GM18873 (cell line): Measurements from ENCODE around the gene RBMXL2.

Experiments used
- ATAC-seq: cut with Tn5 transposase; IDR thresholded peaks from one replicate; pipeline ENCODE4 v1.9.1; 2021; ENCODE audit warnings: mild to moderate bottlenecking, moderate library complexity, moderate number of reproducible peaks; ENCODE audit not compliant: unreplicated experiment, low FRiP score

The RBMXL2 gene

DNA sequence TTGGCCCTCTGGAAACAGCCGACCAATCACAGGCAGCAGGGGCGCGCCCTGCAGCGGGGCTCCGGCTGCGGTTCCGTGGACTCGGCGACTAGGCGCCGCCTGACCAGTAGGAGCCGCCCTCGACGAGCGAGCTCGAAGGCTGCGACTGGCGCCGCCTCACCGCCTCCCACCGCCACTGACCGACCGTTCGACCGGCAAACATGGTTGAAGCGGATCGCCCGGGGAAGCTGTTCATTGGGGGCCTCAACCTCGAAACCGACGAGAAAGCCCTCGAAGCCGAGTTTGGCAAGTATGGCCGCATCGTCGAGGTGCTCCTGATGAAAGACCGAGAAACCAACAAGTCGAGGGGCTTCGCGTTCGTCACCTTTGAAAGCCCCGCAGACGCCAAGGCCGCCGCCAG, at the start of gene RBMXL2:
Gene RBMXL2 (plus strand): TSS at position 78 of the 400 bp plus-strand sequence. CDS start 123 bp downstream, at position 201.
- no peak for ATAC-seq

DNA sequence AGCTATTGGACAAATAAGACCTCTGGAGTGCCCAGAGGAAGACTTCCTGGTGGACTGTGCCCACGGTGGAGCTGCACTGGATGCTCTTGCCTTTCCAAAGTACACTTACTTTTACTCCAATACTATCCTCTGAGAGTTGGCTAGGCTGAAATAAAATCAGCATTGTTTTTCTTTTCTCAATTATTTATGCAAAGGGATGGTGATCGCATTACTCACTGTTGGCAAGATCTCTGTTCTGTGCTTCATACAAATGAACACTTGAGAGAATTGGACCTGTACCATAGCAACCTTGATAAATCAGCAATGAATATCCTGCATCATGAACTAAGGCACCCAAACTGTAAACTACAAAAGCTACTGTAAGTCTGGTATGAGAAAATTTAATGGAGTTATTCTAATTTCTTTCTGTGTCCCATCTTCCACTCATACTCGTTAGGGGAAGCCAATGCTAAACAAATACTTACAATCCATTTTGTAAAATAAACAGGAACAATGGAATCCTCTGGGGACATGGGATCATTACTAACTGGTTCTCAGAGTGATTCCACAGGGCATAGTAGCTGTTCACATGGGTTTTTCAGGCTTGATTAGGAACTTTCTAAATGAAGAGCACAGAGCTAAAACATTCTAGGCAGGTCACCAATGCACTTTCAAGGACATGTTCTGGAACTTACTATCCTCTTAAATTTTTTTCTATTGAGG, 42.2 kb upstream of the RBMXL2 start:
- no peak for ATAC-seq

DNA sequence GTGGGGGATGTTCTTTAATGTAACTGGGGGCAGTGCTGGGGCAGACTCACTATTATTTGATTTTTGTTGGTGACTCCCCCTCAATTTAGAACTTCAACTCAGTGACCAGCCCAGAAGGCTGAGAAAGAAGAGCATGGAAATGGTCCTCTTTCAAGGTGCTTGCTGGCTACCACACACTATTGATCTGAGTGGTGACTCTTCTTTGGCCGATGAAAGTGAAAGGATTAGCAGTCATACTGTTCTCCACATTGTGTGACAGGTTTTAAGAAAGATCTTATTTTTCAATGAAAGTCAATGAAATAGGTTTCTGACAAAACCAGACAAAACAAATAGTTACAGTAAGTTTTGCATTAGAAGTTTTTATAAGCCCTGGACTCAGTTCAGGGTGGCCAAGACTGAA, 38.6 kb upstream of the RBMXL2 start:
- ATAC-seq = no peak

DNA sequence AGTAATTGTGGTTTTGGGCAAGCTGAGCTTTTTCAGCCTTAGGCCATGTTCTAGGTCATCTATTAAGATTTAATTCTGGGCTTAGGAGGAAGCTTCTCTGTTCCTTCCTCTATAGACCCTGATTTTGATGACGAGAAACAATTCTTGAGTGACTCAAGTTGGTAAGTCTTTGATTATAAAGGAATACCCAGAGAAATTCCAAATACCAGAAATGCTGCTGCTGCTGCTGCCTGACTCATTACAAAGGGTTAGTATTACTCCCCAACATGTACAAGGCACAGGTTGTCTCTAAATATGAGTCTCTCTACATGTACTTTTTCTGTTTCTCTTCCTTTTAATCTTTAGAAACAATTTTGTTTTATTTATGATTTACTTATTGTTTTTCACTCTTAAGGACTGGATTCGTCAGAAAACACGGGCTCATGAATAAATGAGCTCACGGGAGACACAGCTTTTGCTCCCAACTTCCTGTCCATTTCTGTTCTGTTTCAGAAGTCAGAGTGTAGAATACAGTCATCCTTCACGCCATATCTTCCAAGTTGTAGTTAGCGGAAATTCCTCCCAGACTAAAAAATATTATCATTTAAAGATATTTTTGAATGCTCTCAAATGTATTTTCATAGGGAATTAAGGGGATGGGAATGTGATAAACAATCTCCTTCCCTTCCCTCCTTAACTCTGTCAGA, 31.8 kb upstream of the RBMXL2 start:
- no peak for ATAC-seq

DNA sequence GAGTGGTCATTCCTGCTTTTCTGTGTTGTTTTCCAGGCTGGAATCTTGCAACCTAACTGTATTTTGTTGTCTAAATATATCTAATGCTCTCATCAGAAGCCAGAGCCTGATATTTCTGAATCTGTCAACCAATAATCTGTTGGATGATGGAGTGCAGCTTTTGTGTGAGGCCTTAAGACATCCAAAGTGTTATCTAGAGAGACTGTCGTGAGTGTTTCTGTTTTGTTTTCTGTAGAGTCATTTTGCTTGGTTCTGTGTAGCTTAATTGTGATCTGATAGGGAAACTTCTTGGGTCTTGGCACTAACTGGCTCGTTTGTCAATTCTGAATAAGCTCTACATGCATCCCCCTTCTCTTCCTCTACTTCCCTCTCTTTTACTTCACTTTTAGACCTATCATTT, 31.2 kb upstream of the RBMXL2 start:
- no peak for ATAC-seq

DNA sequence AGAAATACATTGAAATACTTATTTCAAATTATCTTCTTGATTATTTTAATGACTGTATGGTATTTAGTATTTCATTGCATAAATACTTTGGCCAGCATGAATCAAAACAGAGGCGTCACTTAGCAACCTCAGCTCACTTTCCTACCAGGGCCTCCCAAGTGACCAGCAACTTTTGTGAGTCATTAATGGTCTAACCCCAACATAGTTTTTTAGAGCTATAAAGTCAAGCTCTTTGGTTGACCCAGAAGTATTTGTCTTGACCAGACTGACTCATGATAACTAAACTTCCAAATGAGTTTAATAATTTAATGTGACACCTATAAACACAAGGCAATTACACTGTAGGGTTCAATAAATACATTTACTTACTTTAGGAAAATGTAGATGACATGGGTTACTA, 27.9 kb upstream of the RBMXL2 start:
- no peak for ATAC-seq

DNA sequence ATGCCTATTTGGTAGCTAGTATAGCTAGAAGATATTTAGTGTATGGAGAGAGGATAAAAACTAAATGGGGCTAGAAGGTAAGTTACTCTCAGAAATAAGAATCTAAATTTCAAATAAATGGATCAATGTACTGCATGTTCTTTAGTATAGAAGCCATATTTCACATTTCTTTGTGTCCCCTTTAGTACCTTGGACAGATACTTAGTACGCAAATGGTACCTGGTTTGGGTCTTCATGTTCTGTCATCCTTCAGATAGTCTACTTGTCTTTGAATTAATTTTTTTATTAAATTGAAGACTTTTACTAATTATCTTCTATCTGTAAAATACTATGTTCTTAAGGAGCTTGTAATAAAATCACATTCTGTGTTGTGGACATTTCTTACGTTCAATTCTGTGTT, 26.3 kb upstream of the RBMXL2 start:
- no peak for ATAC-seq

DNA sequence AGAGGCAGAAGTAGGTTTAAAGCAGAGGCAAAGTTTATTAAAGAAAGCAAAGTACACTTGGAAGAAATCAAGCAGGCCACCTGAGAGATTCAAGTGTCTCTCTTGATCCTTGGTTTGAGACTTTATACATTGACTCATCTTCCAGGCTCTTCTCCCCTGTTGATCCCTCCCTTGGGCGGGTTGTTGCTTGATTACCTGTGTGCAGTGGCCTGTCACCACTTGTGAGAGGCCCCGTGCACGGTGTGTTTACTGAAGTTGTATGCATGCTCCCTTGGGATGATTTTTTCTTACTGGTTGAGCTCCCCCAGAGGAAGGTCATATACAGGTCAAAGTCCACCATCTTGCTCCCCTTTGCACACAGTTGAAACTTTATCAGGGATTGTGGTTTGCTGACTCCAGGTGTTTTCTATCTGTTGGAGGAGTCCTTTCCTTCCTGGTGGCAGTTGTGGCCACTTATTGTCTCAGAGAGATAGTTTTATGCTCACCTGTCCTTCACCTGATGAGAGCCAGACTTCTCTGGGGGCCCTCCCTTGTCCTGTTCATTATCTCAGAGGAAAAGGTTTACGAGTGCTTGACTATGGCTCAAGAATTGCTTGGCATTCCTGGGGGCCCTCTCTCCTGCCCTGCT, 16.3 kb upstream of the RBMXL2 start:
- ATAC-seq = no peak

DNA sequence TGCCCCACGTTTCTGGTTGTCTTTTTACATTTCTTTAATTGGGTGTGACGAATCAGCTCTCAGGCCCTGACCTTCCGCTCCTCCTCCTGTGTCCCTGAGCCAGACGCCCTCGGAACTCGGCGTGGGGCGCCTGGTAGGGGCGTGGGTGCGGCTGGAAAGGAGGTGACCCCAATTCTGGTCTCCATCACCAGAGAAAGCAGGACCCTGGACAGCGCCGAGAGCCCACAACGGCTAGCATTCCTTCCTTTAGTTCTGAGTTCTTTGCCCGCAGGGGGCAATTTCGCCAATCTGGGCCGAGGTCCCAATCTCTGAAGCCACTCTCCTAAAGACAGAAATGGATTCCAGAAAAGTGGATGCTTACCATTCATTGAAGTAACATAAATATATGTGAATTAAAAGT, 11.7 kb upstream of the RBMXL2 start:
- no peak for ATAC-seq

DNA sequence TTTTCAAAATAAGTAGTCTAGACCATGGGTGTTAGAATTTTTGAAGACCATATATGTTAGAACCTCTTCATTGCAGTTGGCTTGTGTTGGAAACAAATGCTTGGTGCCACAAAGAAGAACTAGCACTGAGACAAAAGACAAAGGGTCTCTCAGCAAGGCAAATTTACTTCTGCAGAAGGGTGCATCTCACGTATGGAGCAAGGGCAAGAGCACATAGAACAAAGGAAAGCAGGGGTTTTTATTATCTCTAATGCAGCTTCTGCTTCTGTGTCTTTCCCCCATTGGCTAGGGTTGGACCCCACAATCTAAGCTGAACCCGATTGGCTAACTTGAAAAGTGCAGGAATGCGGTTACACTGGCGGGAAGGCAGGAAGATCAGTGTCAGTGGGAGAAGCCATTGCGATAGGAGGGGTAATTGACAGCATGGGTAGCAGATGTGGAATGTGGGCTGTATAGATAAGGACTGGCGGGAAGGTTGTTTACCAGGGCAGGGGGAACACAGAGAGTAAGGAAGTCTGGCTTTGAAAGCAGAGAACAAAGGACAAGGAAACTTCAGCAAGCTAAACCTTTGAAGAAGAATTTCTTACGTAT, 9.2 kb upstream of the RBMXL2 start:
- no peak for ATAC-seq

DNA sequence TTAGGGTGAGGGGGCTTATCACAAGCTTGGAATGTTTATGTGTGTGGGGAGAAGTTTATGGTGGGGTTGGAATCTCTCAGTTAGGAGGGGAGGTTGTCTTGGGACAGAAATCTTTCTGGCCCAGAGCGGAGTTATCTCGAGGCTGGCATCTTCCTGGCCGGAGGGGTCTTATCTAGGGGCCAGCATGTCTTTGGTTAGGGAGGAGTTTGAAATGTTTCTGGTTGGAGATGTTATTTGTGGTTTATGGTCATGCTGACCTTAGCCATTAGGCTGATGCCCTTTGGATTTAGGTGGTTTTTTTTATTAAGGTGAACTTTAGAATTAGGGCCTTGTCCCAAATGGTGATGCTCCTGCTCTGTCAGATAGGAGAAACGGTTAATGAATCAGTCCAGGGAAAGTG, 7.9 kb upstream of the RBMXL2 start:
- ATAC-seq = no peak

DNA sequence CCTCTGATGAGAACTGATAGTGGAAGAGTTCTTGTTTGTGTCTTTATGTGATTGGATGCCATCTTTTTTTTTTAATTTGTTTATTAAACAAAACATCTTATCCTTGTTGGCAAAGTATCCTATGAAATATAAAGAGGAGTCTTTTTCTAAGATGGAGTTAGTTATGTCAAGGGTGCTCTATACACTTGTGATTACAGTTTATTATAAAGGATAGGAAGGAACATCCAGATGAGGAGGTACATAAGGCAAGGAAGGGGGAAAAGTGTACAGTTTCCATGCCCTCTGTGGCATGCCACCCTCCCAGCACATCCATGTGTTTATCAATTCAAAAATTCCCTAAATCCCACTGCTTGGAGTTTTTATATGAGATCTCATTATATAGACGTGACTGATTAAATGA, 7.4 kb upstream of the RBMXL2 start:
- no peak for ATAC-seq

DNA sequence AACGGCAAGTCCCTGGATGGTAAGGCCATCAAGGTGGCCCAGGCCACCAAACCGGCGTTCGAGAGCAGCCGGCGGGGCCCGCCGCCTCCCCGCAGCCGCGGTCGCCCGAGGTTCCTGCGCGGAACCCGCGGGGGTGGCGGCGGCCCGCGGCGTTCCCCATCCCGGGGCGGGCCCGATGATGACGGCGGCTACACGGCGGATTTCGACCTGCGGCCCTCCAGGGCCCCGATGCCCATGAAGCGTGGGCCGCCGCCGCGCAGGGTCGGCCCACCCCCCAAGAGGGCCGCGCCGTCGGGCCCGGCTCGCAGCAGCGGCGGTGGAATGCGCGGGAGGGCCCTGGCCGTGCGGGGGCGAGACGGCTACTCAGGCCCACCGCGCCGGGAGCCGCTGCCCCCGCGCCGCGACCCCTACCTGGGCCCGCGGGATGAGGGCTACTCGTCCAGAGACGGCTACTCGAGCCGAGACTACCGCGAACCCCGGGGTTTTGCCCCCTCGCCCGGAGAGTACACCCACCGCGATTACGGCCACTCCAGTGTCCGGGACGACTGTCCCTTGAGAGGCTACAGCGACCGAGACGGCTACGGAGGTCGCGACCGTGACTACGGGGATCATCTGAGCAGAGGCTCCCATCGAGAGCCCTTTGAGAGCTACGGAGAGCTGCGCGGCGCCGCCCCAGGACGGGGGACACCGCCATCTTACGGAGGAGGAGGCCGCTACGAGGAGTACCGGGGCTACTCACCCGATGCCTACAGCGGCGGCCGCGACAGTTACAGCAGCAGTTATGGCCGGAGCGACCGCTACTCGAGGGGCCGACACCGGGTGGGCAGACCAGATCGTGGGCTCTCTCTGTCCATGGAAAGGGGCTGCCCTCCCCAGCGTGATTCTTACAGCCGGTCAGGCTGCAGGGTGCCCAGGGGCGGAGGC, 792 bp downstream of the RBMXL2 start:
- no peak for ATAC-seq

DNA sequence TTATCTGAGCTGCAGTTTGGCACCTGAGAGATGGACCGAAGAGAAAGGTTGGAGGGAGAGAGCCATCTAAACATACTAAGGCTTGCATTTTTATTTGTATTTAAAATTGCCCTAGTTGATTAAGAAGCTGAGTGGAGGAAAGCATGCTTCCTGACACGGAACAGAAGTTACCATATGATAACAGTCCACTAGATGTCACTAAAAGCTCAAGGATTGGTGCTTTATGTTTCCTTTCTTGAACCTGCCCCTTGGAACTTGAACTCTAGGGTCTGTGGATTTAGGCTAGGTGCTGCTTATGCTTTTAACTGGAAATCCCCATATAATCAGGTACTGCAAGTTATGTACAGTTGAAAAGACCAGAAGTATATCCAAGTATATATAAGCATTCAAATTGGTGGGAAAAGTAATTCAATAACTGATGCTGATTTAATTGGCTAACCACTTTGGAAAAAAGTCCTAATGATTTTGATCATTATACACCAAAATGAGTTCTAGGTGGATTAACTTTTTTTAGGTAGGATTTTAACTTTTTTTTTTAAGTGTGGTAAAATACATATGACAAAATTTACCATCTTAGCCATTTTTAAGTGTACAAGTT, 9.5 kb downstream of the RBMXL2 start:
- ATAC-seq = no peak

DNA sequence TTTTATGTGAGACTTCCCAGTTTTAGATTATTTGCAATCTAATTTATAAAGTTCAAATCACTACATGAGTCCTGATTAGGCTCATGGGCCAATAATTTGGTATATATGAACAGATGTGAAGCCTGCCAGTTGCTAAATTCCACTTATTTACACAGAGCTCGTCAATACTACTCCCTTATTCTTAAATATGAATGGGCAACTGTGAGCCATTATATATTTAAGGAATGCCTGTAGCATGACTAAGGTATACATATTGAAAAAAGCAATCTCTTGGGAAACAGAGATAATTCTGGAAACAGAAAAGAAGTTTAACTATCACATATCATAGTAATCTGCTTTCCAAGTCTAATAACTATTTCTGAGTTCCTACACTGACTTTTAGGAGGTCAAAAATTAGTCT, 27.0 kb downstream of the RBMXL2 start:
- ATAC-seq = no peak

DNA sequence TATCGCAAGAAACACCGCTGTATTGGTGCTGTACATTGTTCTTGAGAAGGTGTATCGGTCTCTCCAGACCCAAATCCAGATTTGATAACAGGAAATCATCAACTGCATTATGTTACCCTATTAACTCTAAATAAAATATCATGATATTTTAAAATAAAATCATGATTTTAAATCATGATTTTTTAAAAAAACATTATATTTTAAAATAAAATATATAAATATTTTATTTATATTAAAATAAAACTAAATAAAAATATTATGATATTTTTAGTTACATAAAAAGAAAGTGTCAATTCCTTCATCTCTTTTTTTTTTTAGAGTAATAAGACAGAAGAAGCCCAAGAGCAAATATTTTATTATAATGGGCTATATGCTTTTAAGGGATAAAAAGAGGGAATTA, 27.6 kb downstream of the RBMXL2 start:
- no peak for ATAC-seq

DNA sequence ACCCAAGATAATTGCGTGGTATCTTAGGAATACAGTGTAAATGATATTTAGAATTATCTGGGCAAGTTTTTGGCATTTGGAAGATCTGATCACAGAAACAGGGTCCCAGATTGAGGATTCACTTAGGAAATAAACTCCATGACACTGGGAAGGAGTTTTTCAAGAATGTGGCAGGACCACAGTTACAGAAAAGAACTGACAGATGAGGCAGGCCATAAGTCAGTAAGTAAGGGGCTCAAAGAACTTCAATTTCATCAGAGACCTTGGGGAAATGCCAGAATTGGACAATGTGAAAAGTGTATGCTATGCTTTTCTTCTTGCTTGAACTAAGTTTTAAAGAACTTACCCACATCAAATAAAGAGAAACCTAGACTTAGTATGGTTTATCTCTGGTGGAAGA, 49.3 kb downstream of the RBMXL2 start:
- no peak for ATAC-seq
